ENCODE results near the gene SPP2. TPM values are rescaled to one million over a fixed set of nuclear protein-coding genes. Genes with fewer than 3 reads are reported as not detected.

The SPP2 gene
- total RNA-seq, 1 donor from 2014 or later = not detected

DNA sequence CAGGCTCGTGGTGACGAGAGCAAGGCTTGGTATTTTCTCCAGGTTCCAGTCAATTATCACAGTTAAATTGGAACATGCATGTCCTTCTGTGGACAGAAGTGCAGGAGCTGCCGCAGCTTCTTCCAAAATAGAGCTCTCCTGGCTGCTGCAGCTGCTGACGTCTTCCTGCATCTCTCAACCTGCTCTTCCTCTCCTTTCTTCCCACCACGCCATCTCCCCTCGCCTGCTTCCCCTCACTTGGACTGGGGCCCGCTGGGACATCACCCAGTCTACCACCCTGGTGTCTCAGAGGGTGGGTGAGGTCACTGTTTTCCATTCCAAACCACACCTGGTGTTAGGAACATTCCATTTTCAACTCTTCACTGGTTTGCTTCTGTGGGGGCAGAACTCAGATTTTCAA lies 41.4 kb downstream of the SPP2 start:
- intact Hi-C loops (cut with micrococcal nuclease) = no loop called here

DNA sequence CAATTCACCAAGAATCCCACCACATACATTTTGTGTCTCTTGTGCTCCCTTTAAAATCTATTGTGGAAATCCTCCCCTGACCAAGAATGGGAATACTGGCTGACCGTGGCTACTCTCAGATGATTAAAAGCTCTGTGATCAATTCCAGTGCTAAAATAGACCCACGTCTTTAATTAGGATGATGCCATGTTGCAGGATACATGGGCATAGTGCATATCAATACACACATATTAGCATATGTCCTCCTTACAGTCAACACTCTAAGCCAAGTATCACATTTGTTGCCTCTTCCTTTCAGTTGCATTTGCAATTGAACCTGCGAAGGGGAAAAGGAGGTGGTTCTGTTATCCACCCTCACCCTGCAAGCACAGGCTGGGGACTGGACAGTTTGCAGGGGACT lies 41.8 kb downstream of the SPP2 start:
- intact Hi-C loops (cut with micrococcal nuclease) = no loop called here

DNA sequence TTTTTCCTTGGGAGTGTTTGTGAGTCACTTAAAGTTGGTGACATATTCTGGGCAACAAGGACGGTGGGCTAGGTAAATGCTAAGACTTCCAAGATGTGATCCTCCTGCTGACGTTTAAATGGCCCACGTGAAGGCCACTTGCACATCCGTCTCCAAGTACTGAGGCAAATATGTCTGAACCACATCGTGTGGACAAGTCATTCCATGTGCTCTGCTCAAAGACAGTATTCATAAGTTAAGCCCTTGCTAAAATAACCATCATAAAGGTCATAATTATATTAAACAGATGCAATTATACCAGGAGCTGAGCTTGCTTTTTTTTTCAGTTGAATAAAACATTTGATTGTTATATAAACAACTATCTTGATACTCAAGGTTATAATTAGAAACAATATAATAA lies 44.8 kb downstream of the SPP2 start:
- intact Hi-C loops (cut with micrococcal nuclease) = no loop called here

DNA sequence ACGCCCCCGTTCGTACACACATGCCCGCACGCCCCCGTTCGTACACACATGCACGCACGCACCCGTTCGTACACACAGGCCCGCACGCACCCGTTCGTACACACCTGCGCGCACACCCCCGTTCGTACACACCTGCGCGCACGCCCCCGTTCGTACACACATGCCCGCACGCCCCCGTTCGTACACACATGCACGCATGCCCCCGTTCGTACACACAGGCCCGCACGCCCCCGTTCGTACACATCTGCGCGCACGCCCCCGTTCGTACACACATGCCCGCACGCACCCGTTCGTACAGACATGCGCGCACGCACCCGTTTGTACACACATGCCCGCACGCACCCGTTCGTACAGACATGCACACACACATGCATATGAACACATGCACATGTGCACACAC lies 45.7 kb downstream of the SPP2 start:
- intact Hi-C loops (cut with micrococcal nuclease) = no loop called here

DNA sequence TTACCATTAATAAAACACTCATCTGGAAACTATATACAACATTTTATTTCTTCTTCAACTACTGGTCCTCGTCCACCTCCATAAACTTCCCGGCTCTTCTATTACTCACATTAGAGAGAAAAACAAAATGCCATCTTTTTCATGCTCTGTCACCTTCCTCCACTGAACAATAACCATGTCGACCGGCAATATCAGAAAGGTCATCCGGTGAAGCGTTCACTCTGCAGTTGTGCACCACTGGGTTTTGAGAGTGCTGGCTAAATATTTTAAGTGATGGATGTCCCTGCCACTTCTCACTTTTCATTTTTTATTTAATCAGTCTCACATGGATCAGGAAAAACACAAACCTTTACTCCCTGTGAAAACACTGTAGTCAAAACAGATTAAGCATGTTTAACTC lies 48.2 kb downstream of the SPP2 start:
- intact Hi-C loops (cut with micrococcal nuclease) = no loop called here

DNA sequence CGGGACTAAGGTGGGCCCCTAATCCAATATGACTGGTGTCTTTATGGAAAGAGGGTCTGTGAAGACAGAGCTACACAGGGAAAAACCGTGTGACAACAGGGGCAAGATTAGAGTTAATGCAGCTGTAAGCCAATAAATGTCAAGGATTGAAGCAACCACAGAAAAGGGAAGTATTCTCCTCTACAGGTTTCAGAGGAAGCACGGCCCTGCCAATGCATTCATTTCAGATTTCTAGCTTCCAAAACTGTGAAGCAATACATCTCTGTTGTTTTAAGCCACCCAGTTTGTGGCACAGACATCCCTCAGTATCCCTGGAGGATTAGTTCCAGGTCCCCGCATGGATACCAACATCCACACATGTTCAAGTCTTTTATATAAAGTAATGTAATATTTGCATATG lies 48.8 kb downstream of the SPP2 start:
- intact Hi-C loops (cut with micrococcal nuclease) = no loop called here

DNA sequence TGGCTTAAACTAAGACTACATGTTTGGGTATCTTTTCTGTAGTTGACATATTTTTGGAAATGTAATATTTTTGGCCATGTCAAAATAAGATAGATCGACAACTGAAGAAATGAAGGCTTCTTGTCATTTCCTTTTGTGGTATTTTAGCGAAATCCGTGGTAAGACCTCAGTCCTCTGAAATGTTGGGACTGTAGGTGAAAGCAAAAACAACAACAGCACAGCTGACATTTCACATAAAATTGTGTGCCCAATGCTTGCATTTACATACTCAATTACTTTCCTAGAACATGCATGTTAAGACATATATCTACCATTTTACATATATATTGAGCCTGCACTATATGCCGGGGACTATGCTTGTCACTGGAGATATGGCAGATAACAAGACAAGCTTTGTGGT lies 50.2 kb downstream of the SPP2 start:
- intact Hi-C loops (cut with micrococcal nuclease) = loop anchor here (1.0 to 10.0 kb wide), 2 partner anchors 110 to 246 kb away; partner anchors contain the start of gene HJURP

DNA sequence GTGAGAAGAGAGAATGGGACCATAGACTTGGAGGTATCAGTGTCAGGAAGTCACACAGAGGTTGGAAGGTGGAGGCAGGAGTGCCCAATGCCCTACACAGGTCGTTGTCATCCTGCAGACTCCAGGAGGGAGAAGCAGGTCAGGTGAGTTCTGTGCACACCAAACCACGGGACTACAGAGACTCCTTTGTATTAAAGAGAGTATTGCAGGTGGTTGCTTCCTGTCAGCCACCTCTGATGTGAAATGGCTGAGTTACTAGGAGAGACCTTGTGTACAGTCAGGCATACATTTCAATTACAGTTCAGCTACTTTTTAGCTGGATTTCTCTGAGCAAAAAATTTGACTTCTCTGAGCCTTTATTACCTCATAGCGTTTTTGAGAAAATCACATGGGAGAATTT lies 51.6 kb downstream of the SPP2 start:
- intact Hi-C loops (cut with micrococcal nuclease) = loop anchor here (10.0 kb wide), 1 partner anchor 247 kb away; the partner anchor contains the start of gene HJURP

DNA sequence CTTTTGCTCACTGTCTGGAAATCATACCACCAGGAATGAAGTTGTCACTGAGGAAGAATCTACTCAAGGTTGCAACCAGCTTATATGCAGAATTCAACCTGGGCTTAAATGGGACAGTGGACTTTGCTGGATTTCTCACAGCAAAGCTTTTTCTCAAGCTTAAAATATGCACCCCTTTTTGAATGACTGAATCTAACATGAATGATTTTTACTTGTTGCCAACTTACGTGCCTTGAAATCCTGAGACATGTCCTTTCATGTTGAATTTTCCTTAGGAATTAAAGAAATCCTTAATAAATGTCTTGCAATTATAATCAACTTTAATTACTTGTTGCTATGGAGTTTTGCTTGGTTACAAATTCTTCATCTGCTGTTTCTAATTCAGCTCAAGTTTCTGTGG lies 57.4 kb downstream of the SPP2 start:
- intact Hi-C loops (cut with micrococcal nuclease) = loop anchor here (10.0 kb wide), 1 partner anchor 253 kb away; the partner anchor contains the start of gene HJURP

DNA sequence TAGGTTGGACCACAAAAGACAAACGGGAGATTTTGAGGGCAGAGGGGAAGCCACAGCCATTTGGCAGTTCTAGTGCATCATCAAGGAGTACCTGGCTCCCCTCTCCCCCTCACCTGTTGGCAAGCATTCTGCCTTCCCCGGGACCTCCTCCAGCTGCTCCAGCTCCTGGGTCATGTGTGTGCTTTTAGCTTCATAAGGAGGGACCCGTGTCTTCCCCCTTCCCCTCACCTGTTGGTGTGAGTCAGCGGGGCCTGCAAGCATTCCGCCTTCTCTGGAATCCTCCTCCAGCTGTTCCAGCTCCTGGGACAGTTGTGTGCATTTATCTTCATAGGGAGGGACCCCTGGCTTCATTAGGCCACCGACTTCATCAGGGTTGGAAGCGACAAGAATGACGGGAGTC lies 58.8 kb downstream of the SPP2 start:
- intact Hi-C loops (cut with micrococcal nuclease) = loop anchor here (10.0 kb wide), 1 partner anchor 255 kb away; the partner anchor contains the start of gene HJURP

DNA sequence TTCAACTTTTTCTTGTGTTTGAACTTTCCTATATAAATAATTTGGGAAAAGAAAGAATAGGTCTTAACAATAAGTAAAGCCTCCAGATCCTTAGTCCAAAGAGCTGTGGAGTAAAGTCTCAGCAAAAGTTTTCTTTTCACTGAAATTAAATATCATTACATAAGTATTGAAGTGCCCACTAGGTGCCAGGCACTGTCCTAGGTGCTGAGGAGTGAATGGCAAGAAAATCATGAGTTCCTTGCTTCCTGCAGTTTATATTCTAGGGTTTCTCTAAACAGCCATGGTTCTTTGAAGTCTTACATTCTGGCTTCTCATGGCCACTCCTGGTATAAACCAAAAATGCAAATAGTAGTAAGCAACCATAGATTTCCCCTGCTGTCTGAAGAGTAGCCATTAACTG lies 59.7 kb downstream of the SPP2 start:
- intact Hi-C loops (cut with micrococcal nuclease) = no loop called here

DNA sequence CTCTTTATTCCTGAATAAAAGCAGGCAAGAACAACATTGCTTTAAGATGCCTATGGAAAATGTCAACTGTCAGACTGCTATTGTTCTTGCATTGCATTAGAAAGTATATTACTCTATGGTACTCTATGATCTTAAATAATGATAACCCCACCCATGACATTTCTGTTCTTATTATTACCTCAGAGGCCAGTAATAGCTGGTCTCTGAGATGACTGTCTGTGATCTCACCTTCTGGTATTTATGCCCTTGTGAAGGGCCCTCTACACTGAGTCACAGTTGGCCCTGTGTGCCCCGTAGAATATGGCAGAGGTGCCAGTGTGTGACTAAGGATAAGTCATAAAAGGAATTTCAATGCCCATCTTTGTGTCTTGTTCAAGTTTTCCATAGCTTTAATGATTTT lies 61.0 kb downstream of the SPP2 start:
- intact Hi-C loops (cut with micrococcal nuclease) = no loop called here

DNA sequence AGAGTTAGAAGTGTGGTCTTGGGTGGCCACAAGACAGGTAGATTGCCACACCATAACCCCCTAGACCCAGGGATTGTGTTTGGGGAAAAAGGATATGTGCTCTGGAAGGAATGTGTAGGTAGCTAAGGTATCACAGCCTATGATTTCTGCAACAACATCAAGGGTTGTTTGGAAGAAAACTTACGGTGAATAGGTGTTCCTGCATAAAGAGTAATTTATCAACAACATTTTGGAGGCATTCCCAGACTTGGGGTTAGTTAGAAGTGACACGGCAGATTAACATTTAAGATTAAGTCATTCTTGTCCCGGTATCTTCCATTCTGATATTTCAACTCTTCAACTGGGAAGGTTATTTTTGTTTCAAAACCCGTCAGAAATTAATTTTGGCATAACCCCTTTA lies 65.5 kb downstream of the SPP2 start:
- intact Hi-C loops (cut with micrococcal nuclease) = no loop called here

DNA sequence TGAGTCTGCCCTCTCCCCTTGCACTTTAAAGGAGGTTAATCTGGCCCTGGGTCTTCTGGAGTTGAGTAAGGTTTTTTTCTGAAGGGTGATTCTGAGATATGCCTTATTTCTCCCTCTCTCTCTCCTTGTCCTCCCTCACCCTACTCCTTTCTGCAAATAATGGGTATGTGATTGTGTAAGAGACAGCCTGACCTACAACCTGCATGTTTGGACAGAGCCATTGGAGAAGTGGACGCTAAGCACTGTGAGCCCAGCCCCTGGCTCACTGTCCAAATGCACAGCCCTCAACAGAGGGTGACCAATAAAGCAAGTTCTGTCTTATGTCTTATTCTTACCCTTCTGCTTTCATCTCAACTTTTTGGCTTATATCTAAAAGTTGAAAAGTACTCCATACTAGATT lies 71.5 kb downstream of the SPP2 start:
- intact Hi-C loops (cut with micrococcal nuclease) = no loop called here

DNA sequence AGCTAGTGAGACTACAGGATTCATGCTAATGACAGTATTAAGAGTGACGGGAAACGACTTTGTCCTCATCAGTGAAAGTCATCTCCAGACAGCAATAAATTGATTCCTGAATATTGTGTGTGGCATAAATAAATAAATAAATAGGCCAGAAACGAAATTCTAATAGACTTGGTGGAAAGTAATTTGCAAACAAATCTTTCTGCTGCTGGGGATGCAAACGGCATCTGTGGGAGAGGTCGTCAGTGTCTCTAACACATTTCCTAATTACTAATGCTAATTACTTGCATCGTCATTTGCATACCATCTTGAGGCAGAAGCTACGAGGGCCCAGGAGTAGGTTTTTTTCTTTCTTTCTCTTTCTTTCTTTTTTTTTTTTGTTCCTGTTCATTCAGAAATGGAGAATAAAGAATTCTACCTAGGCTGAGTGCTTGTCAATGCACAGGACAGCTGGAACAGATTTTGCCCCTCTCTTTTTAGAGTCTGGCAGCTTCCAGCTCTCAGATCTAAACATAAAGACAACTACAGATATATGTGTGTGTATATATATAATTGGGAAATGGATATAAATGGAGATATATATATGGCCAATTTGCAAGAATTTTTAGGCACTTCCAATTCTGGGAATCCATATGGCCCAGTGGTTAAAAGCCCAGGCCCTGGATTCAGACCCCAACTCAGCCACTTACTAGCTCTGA lies 75.1 kb downstream of the SPP2 start:
- intact Hi-C loops (cut with micrococcal nuclease) = no loop called here

DNA sequence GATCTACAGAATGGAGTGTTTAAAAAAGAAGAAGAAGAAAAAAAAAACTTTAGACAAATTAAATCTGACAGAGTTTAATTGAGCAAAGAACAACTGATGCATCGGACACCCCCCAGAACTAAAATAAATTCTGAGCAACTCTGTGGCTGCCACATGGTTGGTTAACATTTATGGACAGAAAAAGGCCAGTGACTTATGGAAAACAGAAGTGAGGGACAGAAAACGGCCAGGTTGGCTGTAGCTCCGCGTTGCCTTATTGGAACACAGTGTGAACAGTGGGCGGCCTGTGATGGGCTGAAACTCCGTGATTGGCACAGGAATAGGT lies 75.6 kb downstream of the SPP2 start:
- intact Hi-C loops (cut with micrococcal nuclease) = no loop called here

Other genes starting within 250 kb of the SPP2 start
- 79.4 and 80.0 TPM in 2 replicates for gene HJURP, start 196.2 kb upstream of the SPP2 start, total RNA-seq
- gene TRPM8, start 133.3 kb upstream of the SPP2 start, total RNA-seq = not detected in 2 replicates